SK-N-SH (cell line): ENCODE data around the gene C11orf52. TPM values are rescaled to one million over a fixed set of nuclear protein-coding genes. Genes with fewer than 3 reads are reported as not detected.

Experiments used
- CTCF ChIA-PET: fragments of 300-600, 350-600 bp; formaldehyde crosslinking; extraction: SDS; loops from one replicate; lab custom pipeline; 2021; lab: Yijun Ruan, JAX
- POLR2A ChIA-PET: fragments of 350-600 bp; sonication (Branson Sonifier 250); formaldehyde crosslinking; extraction: SDS; loops from one replicate; lab custom pipeline; 2020; ENCODE audit warnings: antibody characterized with exemption, inconsistent platforms; lab: Yijun Ruan, JAX
- DNase-seq: peaks from one replicate; pipeline ENCODE4 v3.0.0; 2012
- H2AFZ ChIP-seq: fragments of 200-600 bp; sonication (generic); 2 replicates; pipeline ENCODE4 v1.8.1; 2016; ENCODE audit warnings: antibody characterized with exemption, mild to moderate bottlenecking, low read depth
- H3F3A ChIP-seq: fragments of 200-600 bp; sonication (generic); replicated peaks from 2 replicates; pipeline ENCODE3; 2016; ENCODE audit warnings: antibody characterized with exemption, mild to moderate bottlenecking; ENCODE audit not compliant: insufficient read depth
- H3K27ac ChIP-seq, 2 experiments: fragments of 200-500 bp in 1 of 2; fragments of 200-600 bp in 1 of 2; sonication (Bioruptor generic) in 1 of 2; sonication (generic), shearing (Covaris generic) in 1 of 2; 2 replicates each; pipeline versions ENCODE4 v1.5.1 to v1.6.1; 2014 to 2016; ENCODE audit warnings: low read depth in 2 of 2, inconsistent platforms in 1 of 2, low read length in 1 of 2, mild to moderate bottlenecking in 1 of 2, mixed read lengths in 1 of 2
- H3K27me3 ChIP-seq: fragments of 200-600 bp; sonication (generic), shearing (Covaris generic); 2 replicates; pipeline ENCODE4 v1.6.1; 2016; ENCODE audit warnings: mixed run types; ENCODE audit not compliant: insufficient read depth
- H3K36me3 ChIP-seq, 2 experiments: fragments of 200-500 bp in 1 of 2; fragments of 200-600 bp in 1 of 2; sonication (Bioruptor generic) in 1 of 2; sonication (generic) in 1 of 2; replicated peaks in 1 of 2; 2 replicates each; pipeline versions ENCODE3 to v1.5.1; 2014 to 2016; ENCODE audit warnings: low read length in 1 of 2, mild to moderate bottlenecking in 1 of 2; ENCODE audit not compliant: insufficient read depth in 2 of 2, control insufficient read depth in 1 of 2
- H3K4me1 ChIP-seq, 2 experiments: fragments of 200-500 bp in 1 of 2; fragments of 200-600 bp in 1 of 2; sonication (Bioruptor generic) in 1 of 2; sonication (generic), shearing (Covaris generic) in 1 of 2; 2 replicates each; pipeline versions ENCODE4 v1.5.1 to v1.6.1; 2014 to 2016; ENCODE audit warnings: low read depth in 1 of 2, low read length in 1 of 2, mixed run types in 1 of 2; ENCODE audit not compliant: insufficient read depth in 2 of 2, control insufficient read depth in 1 of 2
- H3K4me2 ChIP-seq: fragments of 200-600 bp; sonication (generic), shearing (Covaris generic); 2 replicates; pipeline ENCODE4 v1.6.1; 2017; ENCODE audit warnings: mixed run types
- H3K4me3 ChIP-seq, 2 experiments: fragments of 200-500 bp in 1 of 2; fragments of 200-600 bp in 1 of 2; sonication (Bioruptor generic) in 1 of 2; sonication (generic), shearing (Covaris generic) in 1 of 2; 2 replicates each; pipeline versions ENCODE4 v1.5.1 to v1.8.1; 2014 to 2016; ENCODE audit warnings: low read depth in 2 of 2, inconsistent platforms in 1 of 2, low read length in 1 of 2, mild to moderate bottlenecking in 1 of 2, mixed read lengths in 1 of 2, moderate library complexity in 1 of 2
- H3K79me2 ChIP-seq: fragments of 200-600 bp; sonication (generic); 2 replicates; pipeline ENCODE4 v1.8.1; 2017; ENCODE audit warnings: mild to moderate bottlenecking; ENCODE audit not compliant: insufficient read depth
- H3K9ac ChIP-seq: fragments of 200-600 bp; sonication (generic); 2 replicates; pipeline ENCODE4 v1.6.1; 2017; ENCODE audit warnings: mixed run types
- H3K9me2 ChIP-seq: fragments of 200-600 bp; sonication (generic); 2 replicates; pipeline ENCODE4 v1.6.1; 2017; ENCODE audit warnings: mixed run types
- H3K9me3 ChIP-seq: fragments of 200-600 bp; sonication (generic); 2 replicates; pipeline ENCODE4 v1.6.1; 2017; ENCODE audit warnings: mixed run types, mild to moderate bottlenecking, moderate library complexity
- H4K20me1 ChIP-seq: fragments of 200-600 bp; sonication (generic); 2 replicates; pipeline ENCODE4 v1.6.1; 2017; ENCODE audit warnings: mild to moderate bottlenecking, mixed run types; ENCODE audit not compliant: insufficient read depth
- ELF1 ChIP-seq: IDR thresholded peaks from 2 replicates; pipeline ENCODE4 v1.4.0; 2012
- EZH2phosphoT487 ChIP-seq: fragments of 200-600 bp; sonication (generic); IDR thresholded peaks from 2 replicates; pipeline ENCODE4 v1.6.1; 2017; ENCODE audit warnings: low read depth, mixed run types, mild to moderate bottlenecking, antibody characterized with exemption, moderate library complexity, borderline replicate concordance
- FOXJ3 ChIP-seq: sonication (generic); formaldehyde crosslinking; IDR thresholded peaks from 2 replicates; pipeline ENCODE4 v1.5.1; 2020; ENCODE audit warnings: mild to moderate bottlenecking, missing genetic modification reagents
- GATA2 ChIP-seq: sonication (generic); formaldehyde crosslinking; IDR thresholded peaks from 2 replicates; pipeline ENCODE4 v1.5.0; 2020; ENCODE audit warnings: mild to moderate bottlenecking, missing genetic modification reagents
- MAX ChIP-seq: IDR thresholded peaks from 2 replicates; pipeline ENCODE4 v1.4.0; 2012; ENCODE audit warnings: low read depth
- NRF1 ChIP-seq: IDR thresholded peaks from 2 replicates; pipeline ENCODE4 v1.6.1; 2012; ENCODE audit warnings: low read depth, mild to moderate bottlenecking, low read length
- POLR2AphosphoS5 ChIP-seq: IDR thresholded peaks from 2 replicates; pipeline ENCODE4 v1.6.1; 2012; ENCODE audit warnings: low read depth, low read length
- RAD21 ChIP-seq: IDR thresholded peaks from 2 replicates; pipeline ENCODE4 v1.6.1; 2012; ENCODE audit warnings: mild to moderate bottlenecking, low read length
- TAF1 ChIP-seq: IDR thresholded peaks from 2 replicates; pipeline ENCODE4 v1.6.1; 2012; ENCODE audit warnings: low read depth, mild to moderate bottlenecking, low read length, moderate library complexity, borderline replicate concordance
- USF2 ChIP-seq: fragments of 150-350 bp; IDR thresholded peaks from 2 replicates; pipeline ENCODE4 v1.6.1; 2017; ENCODE audit warnings: antibody characterized with exemption, low read length, low read depth, borderline replicate concordance
- YY1 ChIP-seq: IDR thresholded peaks from 2 replicates; pipeline ENCODE4 v1.4.0; 2012; ENCODE audit warnings: low read depth, mild to moderate bottlenecking
- WGBS: methylation state at CpG from one replicate; pipeline ENCODE4 v1.1.6; 2017; ENCODE audit warnings: low lambda C conversion rate; 5-methylcytosine and 5-hydroxymethylcytosine counted together
- polyA plus RNA-seq, 3 experiments: library from polyadenylated mRNA; depleted of rRNA; stranded (reverse); fragments of >200 nt; gene quantifications; 2 replicates each; pipeline ENCODE4 v1.2.3, GENCODE V29; 2012
- TF ChIP-seq, protein P1 (sequence below): IDR thresholded peaks from 2 replicates; pipeline ENCODE4 v1.4.0; 2012; ENCODE audit warnings: low read depth, borderline replicate concordance
- TF ChIP-seq, protein P2 (sequence below): fragments of 150-350 bp; IDR thresholded peaks from 2 replicates; pipeline ENCODE4 v1.6.1; 2016; ENCODE audit warnings: mild to moderate bottlenecking, low read depth, low read length

C11orf52 gene
- polyA plus RNA-seq, 1 of the 3 experiments (the other 2 are of a cell fraction), result not detected

DNA sequence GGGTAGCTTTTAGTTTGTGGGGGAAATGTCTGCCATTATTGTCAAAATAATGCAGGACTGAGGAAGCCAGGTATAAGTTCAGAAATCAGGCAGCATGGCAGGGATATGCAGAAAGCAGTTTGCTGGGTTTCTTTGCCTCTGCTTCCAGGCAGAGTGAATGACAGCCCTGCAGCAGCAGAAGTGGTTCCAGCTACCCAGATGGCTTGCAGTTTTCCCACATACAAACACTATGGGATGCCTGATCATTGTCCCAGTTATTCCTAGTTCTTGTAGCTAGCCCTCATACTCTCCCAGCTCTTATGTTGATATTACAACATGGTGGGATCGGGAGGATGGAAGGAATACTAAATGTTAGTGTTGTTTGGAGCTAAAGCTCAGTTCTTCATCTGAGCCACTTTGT is 15.6 kb downstream of the C11orf52 start:
- Histone ChIP-seq H3K4me1 (peaks cover 33 to 40% of the 10 kb centered on the region in 2 experiments; a peak in 3 of 4 replicates), H3K79me2 (peaks cover 18% of the 10 kb centered on the region; the same call in 1 of the 2 replicates)
- 85% methylated on average over 1 of the region's 1 CpG for WGBS

More for the DNA sequence above, 15.6 kb downstream of the C11orf52 start:
- Histone ChIP-seq H3K4me3 (no peak overlapping the region), H2AFZ (no peak overlapping the region), H3K9me2 (no peaks in the 10 kb centered on the region), H3F3A (peaks cover 19% of the 10 kb centered on the region), H3K27ac (no peak overlapping the region; a peak in 1 of 4 replicates), H3K4me2 (no peak overlapping the region), H3K36me3 (no peaks in the 10 kb centered on the region), H4K20me1 (no peaks in the 10 kb centered on the region), H3K27me3 (no peaks in the 10 kb centered on the region), H3K9me3 (no peaks in the 10 kb centered on the region), H3K9ac (no peak overlapping the region)
- DNase-seq, result no peak
- CTCF ChIA-PET, result interaction anchor here (0.7 to 15.8 kb wide), 5 partner anchors 42 to 90 kb away, joined by 3 to 272 read pairs (median 3); partner anchors contain the start of gene ALG9
- POLR2A ChIA-PET, result no interaction called here
- TF ChIP-seq GATA2 (CRISPR knock-in tag) (no peak), ELF1 (no peak), YY1 (no peak), POLR2AphosphoS5 (no peak), RAD21 (no peak), FOXJ3 (CRISPR knock-in tag) (no peak), NRF1 (no peak), TAF1 (no peak), MAX (no peak), EZH2phosphoT487 (no peak), USF2 (no peak)
- TF ChIP-seq, protein P1, sequence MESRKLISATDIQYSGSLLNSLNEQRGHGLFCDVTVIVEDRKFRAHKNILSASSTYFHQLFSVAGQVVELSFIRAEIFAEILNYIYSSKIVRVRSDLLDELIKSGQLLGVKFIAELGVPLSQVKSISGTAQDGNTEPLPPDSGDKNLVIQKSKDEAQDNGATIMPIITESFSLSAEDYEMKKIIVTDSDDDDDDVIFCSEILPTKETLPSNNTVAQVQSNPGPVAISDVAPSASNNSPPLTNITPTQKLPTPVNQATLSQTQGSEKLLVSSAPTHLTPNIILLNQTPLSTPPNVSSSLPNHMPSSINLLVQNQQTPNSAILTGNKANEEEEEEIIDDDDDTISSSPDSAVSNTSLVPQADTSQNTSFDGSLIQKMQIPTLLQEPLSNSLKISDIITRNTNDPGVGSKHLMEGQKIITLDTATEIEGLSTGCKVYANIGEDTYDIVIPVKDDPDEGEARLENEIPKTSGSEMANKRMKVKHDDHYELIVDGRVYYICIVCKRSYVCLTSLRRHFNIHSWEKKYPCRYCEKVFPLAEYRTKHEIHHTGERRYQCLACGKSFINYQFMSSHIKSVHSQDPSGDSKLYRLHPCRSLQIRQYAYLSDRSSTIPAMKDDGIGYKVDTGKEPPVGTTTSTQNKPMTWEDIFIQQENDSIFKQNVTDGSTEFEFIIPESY, result no peak
- TF ChIP-seq, protein P2, sequence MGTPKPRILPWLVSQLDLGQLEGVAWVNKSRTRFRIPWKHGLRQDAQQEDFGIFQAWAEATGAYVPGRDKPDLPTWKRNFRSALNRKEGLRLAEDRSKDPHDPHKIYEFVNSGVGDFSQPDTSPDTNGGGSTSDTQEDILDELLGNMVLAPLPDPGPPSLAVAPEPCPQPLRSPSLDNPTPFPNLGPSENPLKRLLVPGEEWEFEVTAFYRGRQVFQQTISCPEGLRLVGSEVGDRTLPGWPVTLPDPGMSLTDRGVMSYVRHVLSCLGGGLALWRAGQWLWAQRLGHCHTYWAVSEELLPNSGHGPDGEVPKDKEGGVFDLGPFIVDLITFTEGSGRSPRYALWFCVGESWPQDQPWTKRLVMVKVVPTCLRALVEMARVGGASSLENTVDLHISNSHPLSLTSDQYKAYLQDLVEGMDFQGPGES, result no peak
